ENCODE results near the gene BACH2.
A peak's percentile ranks its signal among the peaks of the same experiment; 100 is the strongest.

BACH2 gene

DNA sequence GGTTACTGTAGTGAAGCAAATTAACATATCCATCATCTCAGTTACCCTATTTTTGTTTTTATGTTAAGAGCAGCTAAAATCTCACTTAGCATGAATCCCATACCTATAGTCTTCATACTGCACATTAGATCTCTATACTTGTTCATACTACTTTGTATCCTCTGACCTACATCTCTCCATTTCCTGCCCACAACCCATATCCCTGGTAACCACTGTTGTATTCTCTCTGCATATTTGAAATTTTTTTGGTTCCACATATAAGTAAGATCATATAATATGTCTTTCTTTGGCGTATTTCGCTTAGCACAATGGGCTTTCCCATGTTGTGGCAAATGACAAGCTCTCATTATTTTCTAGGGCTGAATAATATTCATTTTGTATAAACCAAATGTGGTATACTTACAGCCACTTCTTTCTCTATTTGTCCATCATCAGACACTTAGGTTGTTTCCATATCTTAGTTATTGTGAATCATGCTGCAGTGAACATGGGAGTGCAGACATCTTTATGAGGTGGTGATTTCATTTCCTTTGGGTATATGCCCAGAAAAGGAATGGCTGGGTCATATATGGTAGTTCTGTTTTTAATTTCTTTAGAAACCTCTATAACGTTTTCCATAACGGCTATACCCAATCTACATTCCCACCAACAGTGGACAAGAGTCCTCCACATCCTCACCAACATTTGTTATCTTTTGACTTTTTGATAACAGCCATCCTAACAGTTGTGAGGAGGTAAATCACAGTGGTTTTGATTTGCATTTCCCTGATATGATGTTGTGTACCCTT lies 39.8 kb downstream of the BACH2 start:
- no peak overlapping the region for H3K4me3 ChIP-seq (ENCODE audit: low read length)
- peak; percentile 55 for DNase-seq (ENCODE audit: low read depth)
- TF ChIP-seq, protein P1, sequence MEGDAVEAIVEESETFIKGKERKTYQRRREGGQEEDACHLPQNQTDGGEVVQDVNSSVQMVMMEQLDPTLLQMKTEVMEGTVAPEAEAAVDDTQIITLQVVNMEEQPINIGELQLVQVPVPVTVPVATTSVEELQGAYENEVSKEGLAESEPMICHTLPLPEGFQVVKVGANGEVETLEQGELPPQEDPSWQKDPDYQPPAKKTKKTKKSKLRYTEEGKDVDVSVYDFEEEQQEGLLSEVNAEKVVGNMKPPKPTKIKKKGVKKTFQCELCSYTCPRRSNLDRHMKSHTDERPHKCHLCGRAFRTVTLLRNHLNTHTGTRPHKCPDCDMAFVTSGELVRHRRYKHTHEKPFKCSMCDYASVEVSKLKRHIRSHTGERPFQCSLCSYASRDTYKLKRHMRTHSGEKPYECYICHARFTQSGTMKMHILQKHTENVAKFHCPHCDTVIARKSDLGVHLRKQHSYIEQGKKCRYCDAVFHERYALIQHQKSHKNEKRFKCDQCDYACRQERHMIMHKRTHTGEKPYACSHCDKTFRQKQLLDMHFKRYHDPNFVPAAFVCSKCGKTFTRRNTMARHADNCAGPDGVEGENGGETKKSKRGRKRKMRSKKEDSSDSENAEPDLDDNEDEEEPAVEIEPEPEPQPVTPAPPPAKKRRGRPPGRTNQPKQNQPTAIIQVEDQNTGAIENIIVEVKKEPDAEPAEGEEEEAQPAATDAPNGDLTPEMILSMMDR (IDR thresholded peaks at IDR 0.05; ENCODE audit: insufficient read depth, low read depth, low read length, missing control alignments): no peak

DNA sequence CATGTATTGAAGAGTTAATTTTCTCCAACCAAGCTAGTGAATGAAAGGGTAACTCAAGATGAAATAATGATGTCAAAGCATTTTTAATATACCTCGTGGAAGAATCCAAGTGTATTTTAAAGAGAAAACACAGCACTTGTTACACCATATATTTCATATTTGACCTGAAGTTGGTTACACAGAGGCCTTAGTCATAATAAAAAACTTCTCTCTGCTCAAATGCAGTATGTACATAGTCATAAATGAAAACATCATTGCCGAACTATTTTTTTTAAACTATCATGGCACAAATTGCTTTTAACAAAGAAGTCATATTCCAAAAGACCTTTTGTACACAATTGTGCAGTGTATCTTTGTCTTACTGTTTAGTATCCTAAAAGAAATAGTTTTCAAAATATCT lies 43.0 kb downstream of the BACH2 start:
- TF ChIP-seq, protein P1 (IDR thresholded peaks at IDR 0.05; ENCODE audit: insufficient read depth, low read depth, low read length, missing control alignments): no peak
- no peak for DNase-seq (ENCODE audit: low read depth)
- no peak overlapping the region for H3K4me3 ChIP-seq (ENCODE audit: low read length)

- no peak overlapping the region for H3K4me3 ChIP-seq (ENCODE audit: low read length)
- TF ChIP-seq, protein P1 (IDR thresholded peaks at IDR 0.05; ENCODE audit: insufficient read depth, low read depth, low read length, missing control alignments): no peak
- peak; percentile 71 for DNase-seq (ENCODE audit: low read depth)
Measured at GRCh38 chr6:90251295-90251992, 45.2 kb downstream of the BACH2 start.

GRCh38 chr6:90250405-90250804 lies 46.2 kb downstream of the BACH2 start:
- TF ChIP-seq, protein P1 (IDR thresholded peaks at IDR 0.05; ENCODE audit: insufficient read depth, low read depth, low read length, missing control alignments): no peak
- DNase-seq (ENCODE audit: low read depth): no peak
- H3K4me3 ChIP-seq (ENCODE audit: low read length): no peak overlapping the region

DNA sequence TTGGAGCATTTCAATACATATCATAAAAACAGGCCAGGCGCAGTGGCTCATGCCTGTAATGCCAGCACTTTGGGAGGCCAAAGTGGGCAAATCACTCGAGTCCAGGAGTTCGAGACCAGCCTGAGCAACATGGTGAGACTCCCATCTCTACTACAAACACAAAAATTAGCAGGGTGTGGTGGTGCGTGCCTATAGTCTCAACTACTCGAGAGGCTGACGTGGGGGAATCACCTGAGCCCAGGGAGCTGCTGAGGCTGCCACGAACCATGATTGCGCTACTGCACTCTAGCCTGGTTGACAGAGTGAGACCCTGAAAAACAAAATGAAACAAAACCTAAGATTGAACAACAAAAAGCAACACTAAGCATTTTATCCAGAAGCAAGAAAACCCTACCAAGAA lies 47.2 kb downstream of the BACH2 start:
- DNase-seq (ENCODE audit: low read depth): no peak
- no peak overlapping the region for H3K4me3 ChIP-seq (ENCODE audit: low read length)
- TF ChIP-seq, protein P1 (IDR thresholded peaks at IDR 0.05; ENCODE audit: insufficient read depth, low read depth, low read length, missing control alignments): no peak

GRCh38 chr6:90249034-90249433 lies 47.6 kb downstream of the BACH2 start:
- no peak overlapping the region for H3K4me3 ChIP-seq (ENCODE audit: low read length)
- DNase-seq (ENCODE audit: low read depth): peak; percentile 24
- TF ChIP-seq, protein P1 (IDR thresholded peaks at IDR 0.05; ENCODE audit: insufficient read depth, low read depth, low read length, missing control alignments): no peak
